ENCODE measurements around the gene NBPF20. TPM values are rescaled to one million over a fixed set of nuclear protein-coding genes. Genes with fewer than 3 reads are reported as not detected.
A peak's percentile ranks its signal among the peaks of the same experiment; 100 is the strongest.
"Not testable (repeated sequence)": the region's sequence is repeated elsewhere in the genome, so short reads cannot be mapped to it uniquely, and the experiment has no call there.

The NBPF20 gene
- total RNA-seq (2014; rRNA removed; shearing (Covaris generic)), result 1.1 and 1.3 TPM in 2 replicates

GRCh38 chr1:145425436-145426029 is at the start of gene NBPF20:
TSS of gene NBPF20 (minus strand) at chr1:145425603. CDS start at chr1:145405272, 20,331 bp downstream.
- Histone ChIP-seq H3K27me3 (replicated peaks) (peaks cover 10% of the 10 kb centered on the region), H3K4me3 (peak within 1 kb of the TSS; percentile 65), H3K4me1 (replicated peaks) (no peaks in the 10 kb centered on the region), H3K36me3 (no peaks in the 10 kb centered on the region), H3K9me3 (replicated peaks) (no peaks in the 10 kb centered on the region), H3K27ac (no peak within 1 kb of the TSS)
- DNase-seq (ENCODE audit: low read depth in 1 of 2, low spot score in 2 of 2), result peak; percentile 76 to 81

- not testable (repeated sequence) for H3K9me3 ChIP-seq (replicated peaks); DNase-seq (ENCODE audit: low read depth in 1 of 2, low spot score in 2 of 2); H3K4me1 ChIP-seq (replicated peaks); H3K27me3 ChIP-seq (replicated peaks); H3K4me3 ChIP-seq; H3K36me3 ChIP-seq; H3K27ac ChIP-seq
These were observed 49.5 kb upstream of the NBPF20 start for GRCh38 chr1:145474837-145475368.

- H3K36me3 ChIP-seq; H3K9me3 ChIP-seq (replicated peaks); H3K27ac ChIP-seq; H3K27me3 ChIP-seq (replicated peaks); H3K4me1 ChIP-seq (replicated peaks); H3K4me3 ChIP-seq; DNase-seq (ENCODE audit: low read depth in 1 of 2, low spot score in 2 of 2): not testable (repeated sequence)
These were observed 47.3 kb upstream of the NBPF20 start for GRCh38 chr1:145472731-145473130.

GRCh38 chr1:145471365-145471764 is 46.0 kb upstream of the NBPF20 start:
- not testable (repeated sequence) for H3K27ac ChIP-seq; H3K36me3 ChIP-seq; H3K4me1 ChIP-seq (replicated peaks); H3K27me3 ChIP-seq (replicated peaks); H3K4me3 ChIP-seq; H3K9me3 ChIP-seq (replicated peaks); DNase-seq (ENCODE audit: low read depth in 1 of 2, low spot score in 2 of 2)

GRCh38 chr1:145465405-145466144 is 40.2 kb upstream of the NBPF20 start:
- H3K36me3 ChIP-seq; H3K4me1 ChIP-seq (replicated peaks); H3K9me3 ChIP-seq (replicated peaks); H3K27me3 ChIP-seq (replicated peaks); H3K27ac ChIP-seq: not testable (repeated sequence)
- peak; percentile 83 to 90 for DNase-seq (ENCODE audit: low read depth in 1 of 2, low spot score in 2 of 2)
- peak overlapping the region; percentile 27 for H3K4me3 ChIP-seq

- not testable (repeated sequence) for H3K27me3 ChIP-seq (replicated peaks); H3K4me1 ChIP-seq (replicated peaks); H3K36me3 ChIP-seq; DNase-seq (ENCODE audit: low read depth in 1 of 2, low spot score in 2 of 2); H3K27ac ChIP-seq; H3K9me3 ChIP-seq (replicated peaks)
- H3K4me3 ChIP-seq, result peak overlapping the region; percentile 27
These were observed 39.4 kb upstream of the NBPF20 start for GRCh38 chr1:145464708-145465336.

- H3K36me3 ChIP-seq; DNase-seq (ENCODE audit: low read depth in 1 of 2, low spot score in 2 of 2); H3K4me1 ChIP-seq (replicated peaks); H3K4me3 ChIP-seq; H3K27ac ChIP-seq; H3K9me3 ChIP-seq (replicated peaks); H3K27me3 ChIP-seq (replicated peaks): not testable (repeated sequence)
These were observed 38.6 kb upstream of the NBPF20 start for GRCh38 chr1:145464017-145464416.

- H3K9me3 ChIP-seq (replicated peaks); H3K27me3 ChIP-seq (replicated peaks); H3K4me1 ChIP-seq (replicated peaks); H3K4me3 ChIP-seq; DNase-seq (ENCODE audit: low read depth in 1 of 2, low spot score in 2 of 2); H3K27ac ChIP-seq; H3K36me3 ChIP-seq: not testable (repeated sequence)
These were observed 35.3 kb upstream of the NBPF20 start for GRCh38 chr1:145460684-145461083.

GRCh38 chr1:145460048-145460447 is 34.6 kb upstream of the NBPF20 start:
- H3K4me3 ChIP-seq; DNase-seq (ENCODE audit: low read depth in 1 of 2, low spot score in 2 of 2); H3K27me3 ChIP-seq (replicated peaks): not testable (repeated sequence)

GRCh38 chr1:145459591-145459990 is 34.2 kb upstream of the NBPF20 start:
- H3K9me3 ChIP-seq (replicated peaks); H3K36me3 ChIP-seq; DNase-seq (ENCODE audit: low read depth in 1 of 2, low spot score in 2 of 2); H3K4me3 ChIP-seq; H3K4me1 ChIP-seq (replicated peaks); H3K27me3 ChIP-seq (replicated peaks); H3K27ac ChIP-seq: not testable (repeated sequence)

More at GRCh38 chr1:145460048-145460447, 34.6 kb upstream of the NBPF20 start:
- not testable (repeated sequence) for H3K9me3 ChIP-seq (replicated peaks); H3K4me1 ChIP-seq (replicated peaks); H3K27ac ChIP-seq; H3K36me3 ChIP-seq

- not testable (repeated sequence) for H3K27me3 ChIP-seq (replicated peaks); DNase-seq (ENCODE audit: low read depth in 1 of 2, low spot score in 2 of 2); H3K4me3 ChIP-seq; H3K36me3 ChIP-seq; H3K27ac ChIP-seq; H3K4me1 ChIP-seq (replicated peaks); H3K9me3 ChIP-seq (replicated peaks)
These were observed 33.7 kb upstream of the NBPF20 start for GRCh38 chr1:145459063-145459462.

- H3K4me1 ChIP-seq (replicated peaks); H3K4me3 ChIP-seq; DNase-seq (ENCODE audit: low read depth in 1 of 2, low spot score in 2 of 2); H3K27me3 ChIP-seq (replicated peaks); H3K36me3 ChIP-seq; H3K9me3 ChIP-seq (replicated peaks); H3K27ac ChIP-seq: not testable (repeated sequence)
These were observed 29.4 kb upstream of the NBPF20 start for GRCh38 chr1:145454824-145455177.

GRCh38 chr1:145453873-145454823 is 28.7 kb upstream of the NBPF20 start:
- not testable (repeated sequence) for H3K4me3 ChIP-seq; DNase-seq (ENCODE audit: low read depth in 1 of 2, low spot score in 2 of 2); H3K27ac ChIP-seq; H3K27me3 ChIP-seq (replicated peaks); H3K9me3 ChIP-seq (replicated peaks); H3K36me3 ChIP-seq; H3K4me1 ChIP-seq (replicated peaks)

Measured in SJSA1 (cell line).